GM19372 (cell line): ENCODE measurements around the gene ANKRD6.
"Not testable (repeated sequence)": the region's sequence is repeated elsewhere in the genome, so short reads cannot be mapped to it uniquely, and the experiment has no call there.

Experiments
- ATAC-seq: cut with Tn5 transposase; IDR thresholded peaks from one replicate; pipeline ENCODE4 v1.9.1; 2021; ENCODE audit warnings: mild to moderate bottlenecking, low read depth, moderate library complexity; ENCODE audit not compliant: unreplicated experiment

Gene ANKRD6

GRCh38 chr6:89432875-89433251 is at the start of gene ANKRD6:
Gene ANKRD6, plus strand, starts transcription at chr6:89433152. Its CDS starts 133,825 bp downstream, at chr6:89566977.
- ATAC-seq = peak; percentile 88

GRCh38 chr6:89385156-89385667 is 47.7 kb upstream of the ANKRD6 start:
- ATAC-seq = no peak

GRCh38 chr6:89385846-89386245 is 47.1 kb upstream of the ANKRD6 start:
- ATAC-seq = no peak

GRCh38 chr6:89386917-89387491 is 45.9 kb upstream of the ANKRD6 start:
- ATAC-seq = peak; percentile 15

GRCh38 chr6:89387516-89388201 is 45.3 kb upstream of the ANKRD6 start:
- peak; percentile 82 for ATAC-seq

- ATAC-seq = no peak
Observed at GRCh38 chr6:89388846-89389245, 44.1 kb upstream of the ANKRD6 start.

- no peak for ATAC-seq
Observed at GRCh38 chr6:89392823-89393222, 40.1 kb upstream of the ANKRD6 start.

GRCh38 chr6:89393659-89394058 is 39.3 kb upstream of the ANKRD6 start:
- ATAC-seq = no peak

GRCh38 chr6:89397884-89398283 is 35.1 kb upstream of the ANKRD6 start:
- not testable (repeated sequence) for ATAC-seq

GRCh38 chr6:89398762-89399525 is 34.0 kb upstream of the ANKRD6 start:
- ATAC-seq = no peak

GRCh38 chr6:89400050-89400449 is 32.9 kb upstream of the ANKRD6 start:
- ATAC-seq = no peak

- ATAC-seq = no peak
Observed at GRCh38 chr6:89400912-89401399, 32.0 kb upstream of the ANKRD6 start.

GRCh38 chr6:89402776-89403175 is 30.2 kb upstream of the ANKRD6 start:
- no peak for ATAC-seq

GRCh38 chr6:89404512-89404911 is 28.4 kb upstream of the ANKRD6 start:
- no peak for ATAC-seq

GRCh38 chr6:89406141-89406540 is 26.8 kb upstream of the ANKRD6 start:
- ATAC-seq = no peak

GRCh38 chr6:89409461-89410035 is 23.4 kb upstream of the ANKRD6 start:
- no peak for ATAC-seq

- no peak for ATAC-seq
Observed at GRCh38 chr6:89410231-89410761, 22.7 kb upstream of the ANKRD6 start.

GRCh38 chr6:89410788-89411144 is 22.2 kb upstream of the ANKRD6 start:
- ATAC-seq = no peak

- ATAC-seq = peak; percentile 47
Observed at GRCh38 chr6:89411145-89412070, 21.5 kb upstream of the ANKRD6 start.
